AG04450 (cell line): ENCODE measurements around the gene OLFM3. TPM values are rescaled to one million over a fixed set of nuclear protein-coding genes. Genes with fewer than 3 reads are reported as not detected.

Source experiments
- CTCF ChIA-PET: fragments of 300-600, 350-600 bp; formaldehyde crosslinking; extraction: SDS; loops from one replicate; lab custom pipeline; 2022; ENCODE audit warnings: antibody characterized with exemption, inconsistent platforms; lab: Charles Lee
- POLR2A ChIA-PET: fragments of 350-600 bp; formaldehyde crosslinking; extraction: SDS; loops from one replicate; lab custom pipeline; 2021; ENCODE audit warnings: antibody characterized with exemption, inconsistent platforms; lab: Yijun Ruan, JAX
- DNase-seq: peaks from one replicate; pipeline ENCODE4 v3.0.0-alpha.2; 2011; ENCODE audit warnings: low read depth, low spot score
- H3K27ac ChIP-seq: one replicate; pipeline ENCODE4 v1.5.1; 2012; ENCODE audit warnings: low read depth, low read length, control low read depth
- H3K27me3 ChIP-seq: one replicate; pipeline ENCODE4 v1.6.0; 2012; ENCODE audit warnings: low read length; ENCODE audit not compliant: control insufficient read depth, insufficient read depth
- H3K4me3 ChIP-seq: 2 replicates; pipeline ENCODE4 v1.5.1; 2011; ENCODE audit warnings: mild to moderate bottlenecking, low read depth, low read length, control low read depth
- H3K9me3 ChIP-seq: 2 replicates; pipeline ENCODE4 v1.5.1; 2012; ENCODE audit warnings: low read length; ENCODE audit not compliant: control insufficient read depth, insufficient read depth
- polyA plus RNA-seq: library from polyadenylated mRNA; depleted of rRNA; stranded (reverse); fragments of >200 nt; gene quantifications from 2 replicates; pipeline ENCODE4 v1.2.3, GENCODE V29; 2011
- TF ChIP-seq, protein P1 (sequence below): IDR thresholded peaks from 2 replicates; pipeline ENCODE4 v1.5.1; 2011; ENCODE audit warnings: low read depth, low read length, control low read depth, inconsistent platforms

OLFM3 gene
- polyA plus RNA-seq, 1 experiment, result not detected

DNA sequence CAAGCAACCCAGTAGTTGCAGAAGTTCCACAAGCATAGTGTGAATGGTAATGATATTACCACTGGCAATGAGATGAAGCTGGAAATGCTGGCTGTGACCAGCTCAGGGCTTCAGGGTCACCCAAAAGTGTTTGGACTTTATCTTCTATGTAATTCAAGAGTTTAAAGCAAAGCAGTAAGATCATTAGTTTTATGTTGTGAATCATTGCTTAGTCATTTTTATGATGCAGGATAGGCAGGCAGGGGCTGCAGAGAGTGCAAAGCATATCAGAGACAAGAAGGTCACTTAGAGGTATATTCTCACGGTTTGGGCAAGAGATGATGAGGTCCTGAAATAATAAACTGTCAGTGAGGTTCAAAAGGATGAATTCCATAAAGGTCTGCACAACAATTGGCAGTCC, 147.4 kb downstream of the OLFM3 start:
- H3K9me3 ChIP-seq, result no peaks in the 10 kb centered on the region
- H3K4me3 ChIP-seq, result no peak overlapping the region
- DNase-seq, result no peak
- H3K27me3 ChIP-seq, result no peaks in the 10 kb centered on the region
- POLR2A ChIA-PET, result no interaction called here
- H3K27ac ChIP-seq, result no peak overlapping the region
- TF ChIP-seq, protein P1, sequence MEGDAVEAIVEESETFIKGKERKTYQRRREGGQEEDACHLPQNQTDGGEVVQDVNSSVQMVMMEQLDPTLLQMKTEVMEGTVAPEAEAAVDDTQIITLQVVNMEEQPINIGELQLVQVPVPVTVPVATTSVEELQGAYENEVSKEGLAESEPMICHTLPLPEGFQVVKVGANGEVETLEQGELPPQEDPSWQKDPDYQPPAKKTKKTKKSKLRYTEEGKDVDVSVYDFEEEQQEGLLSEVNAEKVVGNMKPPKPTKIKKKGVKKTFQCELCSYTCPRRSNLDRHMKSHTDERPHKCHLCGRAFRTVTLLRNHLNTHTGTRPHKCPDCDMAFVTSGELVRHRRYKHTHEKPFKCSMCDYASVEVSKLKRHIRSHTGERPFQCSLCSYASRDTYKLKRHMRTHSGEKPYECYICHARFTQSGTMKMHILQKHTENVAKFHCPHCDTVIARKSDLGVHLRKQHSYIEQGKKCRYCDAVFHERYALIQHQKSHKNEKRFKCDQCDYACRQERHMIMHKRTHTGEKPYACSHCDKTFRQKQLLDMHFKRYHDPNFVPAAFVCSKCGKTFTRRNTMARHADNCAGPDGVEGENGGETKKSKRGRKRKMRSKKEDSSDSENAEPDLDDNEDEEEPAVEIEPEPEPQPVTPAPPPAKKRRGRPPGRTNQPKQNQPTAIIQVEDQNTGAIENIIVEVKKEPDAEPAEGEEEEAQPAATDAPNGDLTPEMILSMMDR, result no peak
- CTCF ChIA-PET, result no interaction called here

- H3K27me3 ChIP-seq, result no peaks in the 10 kb centered on the region
- CTCF ChIA-PET, result no interaction called here
Observed at GRCh38 chr1:101847626-101848025, 149.1 kb downstream of the OLFM3 start.

GRCh38 chr1:101846820-101847219, 149.9 kb downstream of the OLFM3 start:
- no peak for DNase-seq
- ChIA-PET POLR2A (no interaction called here), CTCF (no interaction called here)
- H3K27me3 ChIP-seq, result no peaks in the 10 kb centered on the region
- no peaks in the 10 kb centered on the region for H3K9me3 ChIP-seq
- no peak overlapping the region for H3K4me3 ChIP-seq
- H3K27ac ChIP-seq, result no peak overlapping the region
- TF ChIP-seq, protein P1, result no peak

More at GRCh38 chr1:101847626-101848025, 149.1 kb downstream of the OLFM3 start:
- no peak overlapping the region for H3K27ac ChIP-seq
- TF ChIP-seq, protein P1, result no peak
- DNase-seq, result no peak
- H3K9me3 ChIP-seq, result no peaks in the 10 kb centered on the region
- POLR2A ChIA-PET, result no interaction called here
- H3K4me3 ChIP-seq, result no peak overlapping the region

DNA sequence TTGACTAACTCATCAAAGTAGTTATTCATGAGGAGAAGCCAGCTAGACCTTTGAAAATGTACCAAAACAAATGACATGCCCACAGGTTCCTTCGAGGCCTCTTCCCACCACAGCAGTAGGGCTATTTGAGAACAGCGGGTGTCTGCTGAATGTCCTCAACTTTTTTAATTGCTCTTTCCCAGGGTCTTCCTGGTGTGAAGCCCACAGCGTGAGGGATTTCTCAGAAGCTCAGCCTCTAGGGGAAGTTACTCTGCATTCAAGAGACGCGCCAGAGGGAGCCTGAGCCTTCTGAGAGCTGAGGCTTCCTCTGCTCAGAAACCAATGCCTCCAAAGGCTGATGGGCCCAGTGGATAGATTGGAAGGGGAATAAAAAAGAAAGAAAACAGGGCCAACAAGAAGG, 153.6 kb downstream of the OLFM3 start:
- DNase-seq, result no peak
- ChIA-PET CTCF (interaction anchor here (0.6 kb wide), 1 partner anchor 1130 kb away, joined by 3 read pairs; no protein-coding TSS in a partner anchor), POLR2A (no interaction called here)
- Histone ChIP-seq H3K9me3 (no peaks in the 10 kb centered on the region), H3K27me3 (no peaks in the 10 kb centered on the region), H3K4me3 (no peak overlapping the region), H3K27ac (no peak overlapping the region)
- TF ChIP-seq, protein P1, result no peak

DNA sequence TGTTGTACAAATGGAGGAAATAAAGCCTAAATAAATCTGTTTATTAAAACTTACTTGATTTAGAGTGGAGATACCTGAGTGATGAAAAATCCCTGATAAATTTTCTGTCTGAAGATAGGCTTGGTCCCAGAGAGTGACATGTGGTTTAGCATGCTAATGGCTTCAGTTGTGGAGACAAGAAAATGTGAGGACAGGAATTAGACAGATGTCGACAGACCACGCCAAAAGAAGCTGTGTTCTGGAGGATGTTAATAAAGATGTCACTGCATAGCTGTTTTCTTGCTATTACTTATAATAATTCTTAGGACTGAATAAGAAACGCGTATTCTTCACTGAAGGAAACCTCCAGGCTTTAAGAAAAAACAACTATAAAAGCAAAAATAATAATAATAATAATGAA, 154.9 kb downstream of the OLFM3 start:
- POLR2A ChIA-PET, result no interaction called here
- CTCF ChIA-PET, result no interaction called here
- no peak for DNase-seq
- Histone ChIP-seq H3K27me3 (no peaks in the 10 kb centered on the region), H3K27ac (no peak overlapping the region), H3K4me3 (no peak overlapping the region), H3K9me3 (no peaks in the 10 kb centered on the region)
- TF ChIP-seq, protein P1, result no peak
